Neural crest cell (in vitro differentiated cells): ENCODE results near the gene CHCHD6. TPM values are rescaled to one million over a fixed set of nuclear protein-coding genes. Genes with fewer than 3 reads are reported as not detected.
A peak's percentile ranks its signal among the peaks of the same experiment; 100 is the strongest.

ENCODE experiments used
- DNase-seq: peaks from one replicate; pipeline ENCODE4 v3.0.0; 2021; ENCODE audit warnings: low read depth, mixed read lengths, low spot score
- H3K27ac Mint-ChIP-seq: one replicate; pipeline ENCODE4 v1.8.0; 2021; ENCODE audit warnings: mild to moderate bottlenecking, mixed read lengths; ENCODE audit not compliant: unreplicated experiment
- H3K27me3 Mint-ChIP-seq: 2 replicates; pipeline ENCODE4 v1.8.0; 2021; ENCODE audit warnings: low read depth, mild to moderate bottlenecking, mixed read lengths
- H3K36me3 Mint-ChIP-seq: 2 replicates; pipeline ENCODE4 v1.8.0; 2021; ENCODE audit warnings: low read depth, mild to moderate bottlenecking, mixed read lengths
- H3K4me1 Mint-ChIP-seq: 2 replicates; pipeline ENCODE4 v1.8.0; 2021; ENCODE audit warnings: mixed read lengths
- H3K4me3 Mint-ChIP-seq: one replicate; pipeline ENCODE4 v1.8.0; 2021; ENCODE audit warnings: mild to moderate bottlenecking, mixed read lengths
- H3K9me3 Mint-ChIP-seq: 2 replicates; pipeline ENCODE4 v1.8.0; 2021; ENCODE audit warnings: mixed read lengths
- total RNA-seq: library from RNA; stranded (reverse); gene quantifications from 2 replicates; pipeline ENCODE4 v1.2.1, GENCODE V29; 2021
- TF ChIP-seq, protein P1 (sequence below): fragments of 200-600 bp; sonication (generic); conservative IDR thresholded peaks from 2 replicates; pipeline ENCODE4 v1.5.0; 2021; ENCODE audit warnings: antibody characterized with exemption, mild to moderate bottlenecking

CHCHD6 gene
- total RNA-seq, 1 donor from 2014 or later: 32.9 TPM

DNA sequence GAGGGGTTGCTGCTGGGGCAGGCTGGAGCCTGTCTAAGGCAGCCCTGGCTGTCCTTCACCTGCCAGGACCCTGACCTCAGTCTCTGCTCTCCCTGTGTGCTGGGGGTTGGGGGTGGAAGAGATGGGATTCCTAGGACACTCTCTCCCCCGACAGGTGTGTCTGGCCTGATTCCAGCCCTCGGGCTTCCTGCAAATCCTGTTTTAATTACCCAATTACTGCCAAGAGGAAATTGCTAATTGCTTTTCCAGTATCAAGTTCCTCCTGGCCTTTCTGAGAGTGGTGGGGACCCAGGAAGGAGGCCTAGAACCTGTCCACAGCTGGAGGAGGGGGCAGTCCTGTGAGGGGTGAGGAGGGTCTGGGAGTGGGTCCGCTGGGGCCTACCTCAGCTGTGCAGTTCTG lies 294.7 kb downstream of the CHCHD6 start:
- TF ChIP-seq, protein P1, sequence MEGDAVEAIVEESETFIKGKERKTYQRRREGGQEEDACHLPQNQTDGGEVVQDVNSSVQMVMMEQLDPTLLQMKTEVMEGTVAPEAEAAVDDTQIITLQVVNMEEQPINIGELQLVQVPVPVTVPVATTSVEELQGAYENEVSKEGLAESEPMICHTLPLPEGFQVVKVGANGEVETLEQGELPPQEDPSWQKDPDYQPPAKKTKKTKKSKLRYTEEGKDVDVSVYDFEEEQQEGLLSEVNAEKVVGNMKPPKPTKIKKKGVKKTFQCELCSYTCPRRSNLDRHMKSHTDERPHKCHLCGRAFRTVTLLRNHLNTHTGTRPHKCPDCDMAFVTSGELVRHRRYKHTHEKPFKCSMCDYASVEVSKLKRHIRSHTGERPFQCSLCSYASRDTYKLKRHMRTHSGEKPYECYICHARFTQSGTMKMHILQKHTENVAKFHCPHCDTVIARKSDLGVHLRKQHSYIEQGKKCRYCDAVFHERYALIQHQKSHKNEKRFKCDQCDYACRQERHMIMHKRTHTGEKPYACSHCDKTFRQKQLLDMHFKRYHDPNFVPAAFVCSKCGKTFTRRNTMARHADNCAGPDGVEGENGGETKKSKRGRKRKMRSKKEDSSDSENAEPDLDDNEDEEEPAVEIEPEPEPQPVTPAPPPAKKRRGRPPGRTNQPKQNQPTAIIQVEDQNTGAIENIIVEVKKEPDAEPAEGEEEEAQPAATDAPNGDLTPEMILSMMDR: no peak
- Mint-ChIP-seq H3K4me1 (peaks cover 8% of the 10 kb centered on the region), H3K9me3 (no peaks in the 10 kb centered on the region), H3K27ac (no peak overlapping the region), H3K36me3 (no peaks in the 10 kb centered on the region), H3K27me3 (no peaks in the 10 kb centered on the region), H3K4me3 (no peak overlapping the region)
- no peak for DNase-seq

DNA sequence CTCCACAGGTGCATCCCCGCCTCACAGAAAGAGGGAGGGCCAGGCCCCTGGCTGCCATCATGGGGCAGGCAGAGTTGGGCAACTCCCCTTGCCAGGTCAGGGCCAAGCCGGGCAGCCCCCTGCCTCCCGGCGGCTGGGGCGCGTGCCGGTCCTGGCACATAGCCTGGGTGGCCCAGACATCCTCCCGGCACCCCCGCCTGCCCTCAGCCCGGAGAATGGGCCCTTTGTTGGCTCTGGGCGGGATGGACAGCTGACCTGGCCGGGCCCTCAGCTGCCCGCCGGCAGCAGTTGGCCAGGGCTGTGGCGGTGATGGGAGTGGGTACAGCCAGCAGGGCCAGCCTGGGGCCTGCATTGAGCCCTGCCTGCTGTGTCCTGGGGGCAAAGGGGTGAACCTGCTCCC lies 295.3 kb downstream of the CHCHD6 start:
- Mint-ChIP-seq H3K9me3 (no peaks in the 10 kb centered on the region), H3K4me1 (peaks cover 13% of the 10 kb centered on the region), H3K27ac (no peak overlapping the region), H3K27me3 (no peaks in the 10 kb centered on the region), H3K4me3 (no peak overlapping the region), H3K36me3 (no peaks in the 10 kb centered on the region)
- TF ChIP-seq, protein P1: no peak
- DNase-seq: no peak

DNA sequence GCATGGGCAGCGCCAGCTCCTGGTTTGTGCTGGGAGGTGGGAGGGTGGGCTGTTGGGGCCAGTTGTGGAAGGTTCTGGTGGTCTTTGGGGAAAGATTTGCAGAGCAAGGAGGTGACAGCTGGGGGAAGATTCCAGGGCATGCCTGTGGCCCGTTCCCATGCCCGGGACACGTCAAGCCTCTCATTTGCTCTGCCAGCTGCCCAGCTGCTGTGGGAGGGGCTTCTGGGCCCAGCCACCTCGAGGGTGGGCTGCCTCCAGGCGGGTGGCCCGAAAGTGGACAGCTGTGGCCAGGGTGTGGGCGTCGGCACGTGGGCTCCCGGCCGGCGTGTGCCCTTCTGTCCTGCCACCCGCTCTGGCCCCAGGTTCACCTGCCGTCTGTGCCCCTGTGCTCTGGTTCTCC lies 296.1 kb downstream of the CHCHD6 start:
- DNase-seq: no peak
- Mint-ChIP-seq H3K36me3 (no peaks in the 10 kb centered on the region), H3K4me1 (peaks cover 13% of the 10 kb centered on the region), H3K27me3 (no peaks in the 10 kb centered on the region), H3K4me3 (no peak overlapping the region), H3K9me3 (no peaks in the 10 kb centered on the region), H3K27ac (no peak overlapping the region)
- TF ChIP-seq, protein P1: no peak

DNA sequence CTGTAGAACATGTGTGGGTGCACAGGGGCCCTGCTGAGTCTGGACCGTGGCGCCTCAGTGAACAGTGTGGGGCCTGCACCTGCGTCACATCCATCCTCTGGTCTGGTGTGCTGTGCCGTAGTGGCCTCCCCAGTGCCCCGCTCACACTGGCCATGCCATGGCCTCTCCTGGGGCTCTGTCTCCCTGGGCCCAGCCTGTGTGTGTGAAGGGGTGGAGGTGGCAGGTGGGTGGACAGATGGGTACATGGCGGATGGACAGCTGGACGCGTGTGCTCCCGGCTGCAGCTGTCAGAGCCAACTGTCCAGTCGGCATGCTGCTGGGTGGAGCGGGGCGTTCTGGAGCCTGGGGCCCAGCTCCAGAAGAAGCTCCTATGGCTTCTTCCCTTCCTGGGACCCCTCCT lies 296.7 kb downstream of the CHCHD6 start:
- peaks cover 13% of the 10 kb centered on the region for H3K4me1 Mint-ChIP-seq
- H3K27me3 Mint-ChIP-seq: no peaks in the 10 kb centered on the region
- H3K9me3 Mint-ChIP-seq: no peaks in the 10 kb centered on the region
- H3K27ac Mint-ChIP-seq: peak overlapping the region; percentile 50
- no peak overlapping the region for H3K4me3 Mint-ChIP-seq
- no peak for DNase-seq
- no peaks in the 10 kb centered on the region for H3K36me3 Mint-ChIP-seq
- TF ChIP-seq, protein P1: no peak

DNA sequence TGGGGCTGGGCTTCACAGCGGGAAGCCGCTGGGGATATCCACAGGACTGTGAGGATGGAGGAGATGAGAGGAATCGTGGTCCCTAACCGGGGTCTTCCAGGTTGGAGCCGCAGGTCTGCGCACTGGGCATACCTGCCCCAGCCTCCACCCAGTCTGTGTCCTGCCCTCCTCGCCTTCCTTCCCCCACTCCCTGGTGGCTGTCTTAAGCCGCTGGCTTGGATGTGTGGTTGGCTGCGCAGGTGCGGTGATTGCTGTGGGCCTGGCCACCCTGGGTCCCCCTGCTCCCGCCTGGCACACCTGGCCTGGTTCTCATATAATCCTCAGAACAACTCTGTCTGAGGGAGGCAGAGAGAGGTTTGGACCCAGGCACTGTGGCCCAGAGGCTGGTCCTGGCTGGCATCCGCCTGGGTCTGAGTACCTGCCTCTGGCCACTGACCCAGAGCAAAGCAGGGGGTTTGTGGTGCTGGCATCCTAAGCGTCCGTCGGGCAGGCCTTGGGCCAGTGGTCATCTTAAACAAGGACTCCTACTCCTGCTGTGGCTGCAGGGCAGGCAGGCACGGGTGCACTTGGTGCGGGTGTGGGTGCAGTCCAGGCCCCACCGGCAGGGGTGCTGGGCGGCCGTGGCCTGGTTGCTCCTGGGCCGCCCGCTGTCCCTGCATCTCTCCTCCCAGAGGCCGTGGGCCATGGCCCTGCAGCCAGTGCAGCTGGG lies 297.6 kb downstream of the CHCHD6 start:
- Mint-ChIP-seq H3K9me3 (no peaks in the 10 kb centered on the region), H3K4me3 (no peak overlapping the region), H3K27ac (no peak overlapping the region), H3K36me3 (no peaks in the 10 kb centered on the region), H3K4me1 (peaks cover 13% of the 10 kb centered on the region), H3K27me3 (no peaks in the 10 kb centered on the region)
- no peak for DNase-seq
- TF ChIP-seq, protein P1: no peak
